ENCODE results near the gene HDLBP.

- no peak for TF ChIP-seq CTCF (IDR thresholded peaks at IDR 0.05)
- TF ChIP-seq POLR2A (IDR thresholded peaks at IDR 0.05): no peak
Measured at GRCh38 chr2:241184901-241185300, 130.6 kb downstream of the HDLBP start.
